H1 (cell line): Measurements from ENCODE around the gene ZMYM3. TPM values are rescaled to one million over a fixed set of nuclear protein-coding genes. Genes with fewer than 3 reads are reported as not detected.

Experiments
- CTCF ChIA-PET: fragments of 300-600 bp; sonication (Branson Sonifier 250); formaldehyde crosslinking; loops from one replicate; lab custom pipeline; 2021; ENCODE audit not compliant: partially characterized antibody; lab: Charles Lee
- POLR2A ChIA-PET: fragments of 300-600 bp; sonication (Branson Sonifier 250); formaldehyde crosslinking; loops from one replicate; lab custom pipeline; 2021; ENCODE audit warnings: inconsistent platforms; ENCODE audit not compliant: partially characterized antibody; lab: Charles Lee
- DNase-seq, 2 experiments: peaks; one replicate each; pipeline versions ENCODE4 v3.0.0 to v3.0.0-alpha.2; 2010 to 2022; ENCODE audit warnings: low spot score in 2 of 2, low read depth in 1 of 2, mixed read lengths in 1 of 2
- FAIRE-seq: peaks from 2 replicates; lab custom pipeline; 2011; peaks lifted over from hg19 to GRCh38; lab: Jason Lieb, UNC
- H2AFZ ChIP-seq: 2 replicates; pipeline ENCODE4 v1.8.1; 2012; ENCODE audit warnings: low read length, inconsistent platforms
- H2AK5ac ChIP-seq: 2 replicates; pipeline ENCODE4 v1.6.1; 2013; ENCODE audit warnings: low read depth, low read length
- H2BK120ac ChIP-seq: replicated peaks from 2 replicates; pipeline ENCODE3; 2013; ENCODE audit warnings: low read depth, low read length, inconsistent platforms
- H2BK12ac ChIP-seq: 2 replicates; pipeline ENCODE4 v1.6.1; 2013; ENCODE audit warnings: low read depth, low read length
- H2BK15ac ChIP-seq: 2 replicates; pipeline ENCODE4 v1.6.1; 2013; ENCODE audit warnings: low read length
- H2BK20ac ChIP-seq: 2 replicates; pipeline ENCODE4 v1.6.1; 2013; ENCODE audit warnings: low read length
- H2BK5ac ChIP-seq: 2 replicates; pipeline ENCODE4 v1.6.1; 2013; ENCODE audit warnings: low read depth, low read length
- H3K14ac ChIP-seq: 2 replicates; pipeline ENCODE4 v1.6.1; 2013; ENCODE audit warnings: inconsistent platforms; ENCODE audit not compliant: insufficient read length
- H3K18ac ChIP-seq: 2 replicates; pipeline ENCODE4 v1.6.1; 2013; ENCODE audit warnings: low read length; ENCODE audit errors: extremely low read depth
- H3K23ac ChIP-seq: 2 replicates; pipeline ENCODE4 v1.6.1; 2013; ENCODE audit warnings: inconsistent platforms; ENCODE audit not compliant: insufficient read length
- H3K23me2 ChIP-seq: 2 replicates; pipeline ENCODE4 v1.6.1; 2013; ENCODE audit warnings: low read depth, low read length
- H3K27ac ChIP-seq: 2 replicates; pipeline ENCODE4 v1.6.1; 2011; ENCODE audit warnings: low read depth, low read length, inconsistent platforms
- H3K27me3 ChIP-seq, 4 experiments: replicated peaks in 1 of 4; 1 replicate in 1 of 4; 2 replicates in 3 of 4; pipeline versions ENCODE4 v1.6.1 to v1.8.1; 2011 to 2013; ENCODE audit warnings: low read length in 3 of 4, mild to moderate bottlenecking in 3 of 4, inconsistent platforms in 2 of 4, mixed read lengths in 2 of 4, moderate library complexity in 1 of 4; ENCODE audit not compliant: control insufficient read depth in 3 of 4, insufficient read depth in 3 of 4; ENCODE audit errors: extremely low read depth in 1 of 4
- H3K36me3 ChIP-seq, 4 experiments: 2 replicates each; pipeline versions ENCODE4 v1.6.1 to v1.8.1; 2011 to 2013; ENCODE audit warnings: mild to moderate bottlenecking in 4 of 4, low read length in 3 of 4, moderate library complexity in 2 of 4, control low read depth in 1 of 4, inconsistent platforms in 1 of 4; ENCODE audit not compliant: insufficient read depth in 4 of 4, control insufficient read depth in 2 of 4
- H3K4ac ChIP-seq: replicated peaks from 2 replicates; pipeline ENCODE3; 2013; ENCODE audit warnings: low read length, low read depth, mixed read lengths, inconsistent platforms; ENCODE audit not compliant: insufficient read length
- H3K4me1 ChIP-seq, 4 experiments: replicated peaks in 1 of 4; 1 replicate in 1 of 4; 2 replicates in 3 of 4; pipeline versions ENCODE4 v1.6.1 to v1.8.1; 2011 to 2013; ENCODE audit warnings: low read length in 3 of 4, inconsistent platforms in 2 of 4, mixed read lengths in 1 of 4; ENCODE audit not compliant: insufficient read depth in 4 of 4, control insufficient read depth in 3 of 4
- H3K4me2 ChIP-seq, 2 experiments: 2 replicates each; pipeline versions ENCODE4 v1.6.1 to v1.8.1; 2011 to 2013; ENCODE audit warnings: low read depth in 2 of 2, low read length in 2 of 2, control low read depth in 1 of 2, inconsistent platforms in 1 of 2, mild to moderate bottlenecking in 1 of 2; ENCODE audit not compliant: insufficient read depth in 1 of 2
- H3K4me3 ChIP-seq, 4 experiments: fragments of 200-600, 300-600 bp in 1 of 4; sonication (generic), shearing (Covaris generic), sonication (Bioruptor Twin) in 1 of 4; 2 replicates each; pipeline versions ENCODE4 v1.5.1 to v1.8.1; 2011 to 2016; ENCODE audit warnings: low read length in 4 of 4, low read depth in 3 of 4, control low read depth in 2 of 4, inconsistent platforms in 2 of 4, mild to moderate bottlenecking in 2 of 4, mixed read lengths in 1 of 4, moderate library complexity in 1 of 4; ENCODE audit not compliant: insufficient read depth in 2 of 4; ENCODE audit errors: extremely low read depth in 1 of 4
- H3K56ac ChIP-seq: replicated peaks from 2 replicates; pipeline ENCODE3; 2013; ENCODE audit warnings: low read depth, mild to moderate bottlenecking, mixed read lengths, low read length, inconsistent platforms; ENCODE audit not compliant: insufficient read length
- H3K79me1 ChIP-seq: 2 replicates; pipeline ENCODE4 v1.6.1; 2013; ENCODE audit warnings: low read depth, low read length, control low read depth
- H3K79me2 ChIP-seq, 2 experiments: 2 replicates each; pipeline versions ENCODE4 v1.6.1 to v1.8.1; 2012 to 2013; ENCODE audit warnings: low read length in 2 of 2, mild to moderate bottlenecking in 2 of 2, inconsistent platforms in 1 of 2; ENCODE audit not compliant: insufficient read depth in 2 of 2, control insufficient read depth in 1 of 2
- H3K9ac ChIP-seq, 4 experiments: replicated peaks in 1 of 4; 1 replicate in 1 of 4; 2 replicates in 3 of 4; pipeline versions ENCODE4 v1.6.1 to v1.8.1; 2011 to 2013; ENCODE audit warnings: low read depth in 3 of 4, low read length in 3 of 4, control low read depth in 2 of 4, mild to moderate bottlenecking in 2 of 4, moderate library complexity in 2 of 4, inconsistent platforms in 1 of 4; ENCODE audit errors: extremely low read depth in 1 of 4
- H3K9me3 ChIP-seq, 2 experiments: 2 replicates each; pipeline versions ENCODE4 v1.6.1 to v1.8.1; 2012 to 2013; ENCODE audit warnings: mild to moderate bottlenecking in 2 of 2, moderate library complexity in 2 of 2, control low read depth in 1 of 2, inconsistent platforms in 1 of 2, low read depth in 1 of 2, low read length in 1 of 2, mixed read lengths in 1 of 2; ENCODE audit not compliant: insufficient read depth in 2 of 2
- H4K20me1 ChIP-seq, 2 experiments: replicated peaks in 1 of 2; 2 replicates each; pipeline versions ENCODE3 to v1.8.1; 2011 to 2013; ENCODE audit warnings: inconsistent platforms in 2 of 2, low read length in 2 of 2, mild to moderate bottlenecking in 1 of 2; ENCODE audit not compliant: insufficient read depth in 2 of 2, control insufficient read depth in 1 of 2
- H4K5ac ChIP-seq: 2 replicates; pipeline ENCODE4 v1.6.1; 2013; ENCODE audit warnings: low read length, low read depth, mixed read lengths, inconsistent platforms; ENCODE audit not compliant: insufficient read length
- H4K8ac ChIP-seq: 2 replicates; pipeline ENCODE4 v1.8.0; 2013; ENCODE audit warnings: mild to moderate bottlenecking, moderate library complexity, low read length, inconsistent platforms; ENCODE audit not compliant: insufficient read depth; ENCODE audit errors: extremely low read depth
- H4K91ac ChIP-seq: replicated peaks from 2 replicates; pipeline ENCODE3; 2013; ENCODE audit warnings: low read length, mixed read lengths, inconsistent platforms; ENCODE audit not compliant: insufficient read length
- CEBPB ChIP-seq: IDR thresholded peaks from 2 replicates; pipeline ENCODE4 v1.6.1; 2012; ENCODE audit warnings: low read depth, low read length
- GTF2F1 ChIP-seq: IDR thresholded peaks from 2 replicates; pipeline ENCODE4 v1.6.1; 2012; ENCODE audit warnings: low read depth, low read length, improper control_type of control experiment, borderline replicate concordance
- HDAC6 ChIP-seq: IDR thresholded peaks from one replicate; pipeline ENCODE4 v1.7.1; 2012; ENCODE audit warnings: low read depth, mild to moderate bottlenecking, inconsistent platforms, low read length, moderate library complexity
- SP1 ChIP-seq: IDR thresholded peaks from 2 replicates; pipeline ENCODE4 v1.6.1; 2011; ENCODE audit warnings: low read depth, low read length
- WGBS, 2 experiments: shearing (Covaris generic) in 1 of 2; methylation state at CpG; one replicate each; pipeline versions ENCODE4 v1.1.6 to v1.1.7; 2013 to 2015; ENCODE audit warnings: low lambda C conversion rate in 2 of 2, mixed read lengths in 2 of 2, inconsistent platforms in 1 of 2, low coverage in 1 of 2, missing lambda C conversion rate in 1 of 2; ENCODE audit not compliant: insufficient replicate concordance in 2 of 2, insufficient coverage in 1 of 2, insufficient read length in 1 of 2; ENCODE audit errors: extremely low coverage in 1 of 2, missing lambda C conversion rate in 1 of 2; 5-methylcytosine and 5-hydroxymethylcytosine counted together
- polyA plus RNA-seq, 7 experiments: library from polyadenylated mRNA; depleted of rRNA in 3 of 7; stranded (reverse) in 5 of 7; unstranded in 2 of 7; fragments of >200 nt in 5 of 7; fragments of 200-250 nt in 2 of 7; gene quantifications; 1 replicate in 5 of 7; 2 replicates in 1 of 7; 4 replicates in 1 of 7; pipeline versions ENCODE4 v1.2.1 to v1.2.3, GENCODE V29; 2011 to 2013; ENCODE audit warnings: missing spikeins in 2 of 7, mixed read lengths in 2 of 7
- total RNA-seq: library from RNA; stranded (reverse); fragmentation: NEBNext Ultra II Directional; extraction: Animal tissue kit (Norgen Biotek cat#: 25700); gene quantifications from 2 replicates; pipeline ENCODE4 v1.2.1, GENCODE V29; 2021

ZMYM3 gene
- total and polyA plus RNA-seq, 2 of the 8 experiments (the other 6 are each of a cell fraction or from before 2014, with no cell fraction given), result 56.7 to 82.0 TPM

GRCh38 chrX:71250841-71251240 is 3.1 kb downstream of the ZMYM3 start:
- no peak overlapping the region for H2BK5ac ChIP-seq
- H3K18ac ChIP-seq, result no peak overlapping the region
- no peak overlapping the region for H4K5ac ChIP-seq
- H3K9me3 ChIP-seq, result no peaks in the 10 kb centered on the region
- H4K8ac ChIP-seq, result no peak overlapping the region
- no peak overlapping the region for H3K14ac ChIP-seq
- no peak overlapping the region for H2BK12ac ChIP-seq
- no peaks in the 10 kb centered on the region; the same call in 1 of the 2 replicates for H3K79me1 ChIP-seq
- H3K4me1 ChIP-seq, result peaks cover 0 to 5% (median 3%) of the 10 kb centered on the region in 4 experiments; a peak in 4 of 7 replicates
- no peak for FAIRE-seq
- H2BK15ac ChIP-seq, result no peak overlapping the region
- H3K27ac ChIP-seq, result no peak overlapping the region
- POLR2A ChIA-PET, result interaction anchor here (0.9 to 4.6 kb wide), 4 partner anchors 11 to 67 kb away, joined by 3 to 20 read pairs (median 4); partner anchors contain the start of gene NONO
- peaks cover 6% of the 10 kb centered on the region; the same call in 1 of the 2 replicates for H3K23me2 ChIP-seq
- H3K27me3 ChIP-seq, result no peaks in the 10 kb centered on the region
- no peak for DNase-seq
- H3K4me3 ChIP-seq, result peak overlapping the region in 1 of 4 experiments; percentile 99; a peak in 1 of 8 replicates
- peaks cover 0 to 26% of the 10 kb centered on the region in 2 experiments; a peak in 2 of 4 replicates for H3K79me2 ChIP-seq
- no peak overlapping the region for H2BK20ac ChIP-seq
- no peak overlapping the region for H4K91ac ChIP-seq
- H2AFZ ChIP-seq, result no peak overlapping the region
- peaks cover 9 to 50% (median 34%) of the 10 kb centered on the region in 4 experiments for H3K36me3 ChIP-seq
- no peak overlapping the region for H3K23ac ChIP-seq
- peaks cover 0 to 1% of the 10 kb centered on the region in 2 experiments for H4K20me1 ChIP-seq
- no peak overlapping the region for H3K4ac ChIP-seq
- no peak overlapping the region for H2BK120ac ChIP-seq
- H3K56ac ChIP-seq, result no peak overlapping the region
- no peak overlapping the region for H3K9ac ChIP-seq
- CTCF ChIA-PET, result no interaction called here
- H3K4me2 ChIP-seq, result peak overlapping the region in 1 of 2 experiments; percentile 89; a peak in 1 of 4 replicates
- H2AK5ac ChIP-seq, result no peak overlapping the region
- WGBS, 2 experiments, result 95% methylated on average over 4 of the region's 9 CpGs; no CpG with 5 or more reads in 1 of the 2 experiments
- TF ChIP-seq SP1 (no peak), HDAC6 (no peak), GTF2F1 (no peak), CEBPB (no peak)
